ENCODE results near the gene SPTBN2.

DNA sequence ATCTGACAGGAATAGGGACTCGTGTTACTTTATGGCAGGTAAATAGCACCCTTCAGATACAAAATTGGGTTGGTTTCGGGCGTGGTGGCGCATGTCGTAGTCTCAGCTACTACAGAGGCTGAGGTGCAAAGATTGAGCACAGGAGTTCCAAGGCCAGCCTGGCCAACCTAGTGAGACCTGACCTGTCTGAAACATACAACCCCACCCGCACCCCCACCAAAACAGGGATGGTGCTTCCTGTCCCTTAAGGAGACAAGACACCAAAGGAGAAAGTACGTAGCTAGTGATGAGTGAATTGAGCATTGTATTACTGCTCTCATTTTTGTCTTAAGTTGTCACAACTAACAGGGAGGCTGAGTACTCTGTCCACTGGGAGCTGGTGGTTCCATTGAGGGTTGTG is 76.4 kb downstream of the SPTBN2 start:
- no peak for TF ChIP-seq CTCF (IDR thresholded peaks at IDR 0.05)
- no peak for TF ChIP-seq POLR2A (IDR thresholded peaks at IDR 0.05)

Data from ovary (tissue), 3 donors.